GM18517 (cell line): ENCODE data around the gene TEKTIP1.

Experiments used
- ATAC-seq: cut with Tn5 transposase; IDR thresholded peaks from one replicate; pipeline ENCODE4 v1.9.1; 2021; ENCODE audit warnings: mild to moderate bottlenecking, moderate library complexity; ENCODE audit not compliant: unreplicated experiment

TEKTIP1 gene

GRCh38 chr19:3538965-3539755 lies at the start of gene TEKTIP1:
TEKTIP1 (plus strand) TSS chr19:3539174; CDS start chr19:3539178, 4 bp downstream.
- ATAC-seq, result no peak

GRCh38 chr19:3491396-3492119 lies 47.4 kb upstream of the TEKTIP1 start:
- no peak for ATAC-seq

DNA sequence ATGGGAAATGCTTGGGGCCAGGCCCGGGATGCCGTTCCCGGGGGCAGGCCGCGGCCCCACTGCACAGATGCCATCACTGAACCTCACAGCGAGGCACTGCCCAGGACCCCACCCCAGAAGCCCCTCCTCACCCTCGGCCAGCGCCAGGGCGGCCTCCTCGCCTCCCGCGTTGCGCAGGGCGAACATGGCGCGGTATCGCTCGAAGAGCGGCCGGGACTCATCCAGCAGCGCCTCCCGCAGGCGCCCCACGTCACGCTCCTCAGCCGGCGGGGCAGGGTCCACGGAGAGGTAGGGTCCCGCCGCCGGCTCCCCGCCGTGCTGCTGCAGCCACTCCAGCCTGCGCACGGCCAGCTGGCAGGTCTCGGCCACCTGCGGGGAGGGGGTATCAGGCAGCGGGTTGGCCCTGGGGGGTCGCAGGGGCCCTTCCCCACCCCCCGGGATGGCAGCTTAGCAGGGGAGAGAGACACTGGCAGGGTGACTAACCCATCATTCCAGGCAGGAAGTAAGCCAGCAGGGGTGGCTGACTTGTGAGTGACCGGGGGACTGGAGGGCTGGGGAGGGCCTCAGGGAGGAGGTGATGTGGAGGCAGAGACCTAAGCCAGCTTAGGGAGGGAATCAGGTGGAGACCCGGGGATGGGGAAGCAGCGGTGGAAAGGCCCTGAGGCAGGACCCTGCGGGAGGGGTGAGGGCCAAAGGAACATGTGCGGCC lies 46.7 kb upstream of the TEKTIP1 start:
- no peak for ATAC-seq

DNA sequence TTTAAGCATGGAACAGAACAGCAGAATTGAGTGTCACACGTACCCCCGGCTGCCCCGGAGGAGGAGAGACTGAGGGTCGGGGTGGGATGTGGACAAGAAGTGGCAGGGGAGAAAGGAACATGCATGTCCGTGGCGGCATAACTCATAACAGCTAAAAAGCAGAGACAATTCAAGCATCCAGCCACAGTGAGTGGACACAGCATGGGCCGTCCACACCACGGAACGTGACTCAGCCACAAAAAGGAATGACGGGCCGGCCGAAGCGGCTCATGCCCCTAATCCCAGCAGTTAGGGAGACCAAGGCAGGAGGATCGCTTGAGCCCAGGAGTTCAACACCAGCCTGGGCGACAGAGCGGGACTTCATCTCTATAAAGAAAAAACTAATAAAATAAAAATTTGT lies 46.1 kb upstream of the TEKTIP1 start:
- ATAC-seq, result no peak

- no peak for ATAC-seq
Observed at GRCh38 chr19:3493651-3494050, 45.3 kb upstream of the TEKTIP1 start.

- ATAC-seq, result no peak
Observed at GRCh38 chr19:3494051-3494450, 44.9 kb upstream of the TEKTIP1 start.

DNA sequence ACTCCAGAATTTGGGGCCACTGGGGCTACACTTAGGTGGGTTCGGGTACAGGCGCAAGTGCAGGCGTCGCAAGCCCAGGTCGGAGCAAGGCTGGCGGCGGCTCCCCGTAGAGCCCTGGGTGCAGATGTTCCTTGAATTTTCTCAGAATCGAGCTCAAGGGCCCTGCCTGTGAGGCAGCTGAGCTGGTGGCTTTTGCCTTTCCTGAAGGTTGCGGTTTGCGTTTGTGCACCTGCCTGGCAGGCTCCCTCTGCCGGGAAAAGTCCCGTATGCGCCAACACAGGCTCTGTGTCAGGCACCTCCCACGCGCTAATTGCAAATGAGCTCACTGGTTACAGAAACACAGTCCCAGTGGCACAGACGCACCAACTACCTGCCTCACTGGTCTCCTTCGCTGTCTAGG lies 44.4 kb upstream of the TEKTIP1 start:
- no peak for ATAC-seq

DNA sequence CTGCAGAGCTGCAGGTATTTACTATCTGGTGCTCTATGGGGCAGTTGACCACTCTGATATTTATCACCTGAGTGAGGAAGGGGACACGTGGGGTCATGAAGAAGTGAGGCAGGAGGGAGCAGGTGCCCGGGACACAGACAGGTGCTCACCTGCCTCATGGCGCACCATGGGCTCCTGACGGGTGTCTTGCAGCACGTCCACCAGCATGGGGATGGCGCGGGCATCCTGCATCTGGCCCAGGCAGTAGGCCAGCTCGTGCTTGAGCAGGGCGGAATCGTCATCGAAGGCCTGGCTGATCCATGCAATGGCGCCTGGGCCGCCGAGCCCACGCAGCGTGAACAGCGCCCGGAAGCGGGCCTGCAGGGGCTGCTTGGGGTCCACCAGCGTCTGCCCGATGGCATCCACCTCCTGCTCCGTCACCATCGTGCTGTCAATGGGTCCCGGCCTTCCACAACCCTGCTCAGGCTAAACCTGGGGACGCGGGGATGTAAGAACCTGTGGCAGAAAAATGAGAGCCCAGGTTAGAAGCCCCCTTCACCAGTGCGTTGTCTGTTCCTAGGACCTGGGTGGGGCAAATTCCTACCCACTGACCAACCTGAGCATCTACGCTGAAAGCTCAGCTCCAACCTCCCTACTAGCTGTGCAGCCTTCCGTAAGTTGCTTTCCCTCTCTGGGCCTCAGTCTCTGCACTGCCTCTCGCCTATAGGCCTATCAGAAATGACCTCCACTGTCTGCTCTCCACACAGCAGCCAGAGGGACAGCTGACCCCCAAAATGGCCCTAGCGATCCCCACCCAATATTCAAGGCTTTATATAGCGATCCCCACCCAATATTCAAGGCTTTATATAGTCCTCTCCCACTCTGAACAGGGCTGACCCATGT lies 42.3 kb upstream of the TEKTIP1 start:
- ATAC-seq, result no peak

GRCh38 chr19:3497757-3498520 lies 41.0 kb upstream of the TEKTIP1 start:
- no peak for ATAC-seq

- no peak for ATAC-seq
Observed at GRCh38 chr19:3499738-3500428, 39.1 kb upstream of the TEKTIP1 start.

DNA sequence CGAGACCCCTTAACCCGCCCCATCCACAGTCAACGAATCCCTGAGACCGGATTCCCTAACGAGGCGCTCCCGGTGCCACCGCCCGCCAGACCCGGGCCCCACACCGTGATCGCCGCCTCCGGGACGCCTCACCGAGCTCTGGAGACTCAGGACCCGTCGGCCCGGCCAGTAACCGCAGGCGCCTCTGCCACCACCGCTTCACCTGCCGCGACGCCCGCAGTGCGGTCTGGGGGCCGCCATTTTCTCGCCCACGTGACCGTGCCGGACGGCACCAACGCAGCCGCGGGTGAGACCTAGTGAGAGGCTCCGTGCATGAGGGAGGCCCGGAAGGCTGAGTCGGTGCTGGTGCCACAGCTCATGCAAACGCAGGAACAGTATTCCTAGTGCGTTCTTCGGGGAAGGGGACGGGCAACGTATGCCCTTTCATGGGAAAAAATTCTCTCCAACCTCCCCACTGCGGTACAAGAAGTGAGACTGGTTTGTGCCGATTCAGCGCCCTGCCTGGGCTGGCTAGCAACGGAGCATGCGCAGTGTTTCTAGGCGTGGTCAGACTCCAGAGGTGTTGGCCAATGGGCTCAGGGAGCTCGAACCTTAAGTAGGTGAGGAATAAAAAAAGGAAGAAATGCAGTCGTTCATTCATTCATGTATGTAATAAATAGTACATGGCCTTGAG lies 38.4 kb upstream of the TEKTIP1 start, which contains the start of gene DOHH:
TSS of gene DOHH (minus strand) at position 246 of the 673 bp plus-strand sequence. CDS start 3,860 bp downstream, outside the sequence.
- ATAC-seq, result peak; percentile 84

DNA sequence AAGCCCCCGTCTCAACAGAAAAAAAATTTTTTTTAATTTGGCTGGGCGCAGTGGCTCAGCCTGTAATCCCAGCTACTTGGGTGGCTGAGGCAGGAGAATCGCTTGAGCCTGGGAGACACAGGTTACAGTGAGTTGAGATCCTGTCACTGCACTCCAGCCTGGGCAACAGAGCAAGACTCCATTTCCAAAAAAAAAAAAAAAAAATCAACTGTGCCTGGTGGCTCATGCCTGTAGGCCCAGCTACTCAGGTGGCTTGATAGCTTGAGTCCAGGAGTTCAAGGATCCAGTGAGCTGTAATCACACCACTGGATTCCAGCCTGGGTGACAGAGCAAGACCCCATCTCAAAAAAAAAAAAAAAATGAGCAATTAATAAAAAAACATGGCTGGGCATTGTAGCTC lies 37.2 kb upstream of the TEKTIP1 start:
- ATAC-seq, result no peak

- no peak for ATAC-seq
Observed at GRCh38 chr19:3503036-3503572, 35.9 kb upstream of the TEKTIP1 start.

- ATAC-seq, result no peak
Observed at GRCh38 chr19:3504735-3505134, 34.2 kb upstream of the TEKTIP1 start.

- peak; percentile 68 for ATAC-seq
Observed at GRCh38 chr19:3505598-3506383, 33.2 kb upstream of the TEKTIP1 start, which contains the start of gene FZR1. FZR1 (plus strand) TSS chr19:3506311; CDS start chr19:3522990, 16,679 bp downstream.

GRCh38 chr19:3506384-3507340 lies 32.3 kb upstream of the TEKTIP1 start:
- peak; percentile 23 for ATAC-seq
